K562 (cell line): ENCODE measurements around the gene CACNB1.

Experiments used
- JUND ChIP-seq, 2 experiments: IDR thresholded peaks; 2 replicates in 1 of 2; 3 replicates in 1 of 2; pipeline ENCODE4 v1.6.1; 2011; ENCODE audit warnings: borderline replicate concordance in 2 of 2, low read depth in 2 of 2, low read length in 2 of 2, improper control_type of control experiment in 1 of 2, missing biosample characterization in 1 of 2, missing genetic modification characterization in 1 of 2, missing genetic modification reagents in 1 of 2
- KDM4B ChIP-seq, 2 experiments: fragments of 450-650 bp in 1 of 2; sonication (generic) in 1 of 2; IDR thresholded peaks; 2 replicates each; pipeline ENCODE4 v1.6.1; 2016 to 2017; ENCODE audit warnings: borderline replicate concordance in 2 of 2, antibody characterized with exemption in 1 of 2, low read depth in 1 of 2, mild to moderate bottlenecking in 1 of 2
- MYC ChIP-seq, 2 experiments: fragments of 250-450 bp in 1 of 2; sonication (Bioruptor Pico) in 1 of 2; IDR thresholded peaks; 2 replicates each; pipeline versions ENCODE4 v1.5.1 to v1.6.1; 2012 to 2021; ENCODE audit warnings: low read depth in 2 of 2, borderline replicate concordance in 1 of 2, improper control_type of control experiment in 1 of 2, low read length in 1 of 2, mild to moderate bottlenecking in 1 of 2, moderate library complexity in 1 of 2
- POLR3G ChIP-seq: IDR thresholded peaks from 2 replicates; pipeline ENCODE4 v1.6.1; 2011; ENCODE audit not compliant: insufficient read length, insufficient replicate concordance; ENCODE audit errors: extremely low read depth
- TCFL5 ChIP-seq: fragments of 250-450 bp; sonication (Bioruptor Pico); conservative IDR thresholded peaks from 2 replicates; pipeline ENCODE4 v1.6.1; 2021; ENCODE audit warnings: mild to moderate bottlenecking, moderate library complexity, matching md5 sums
- ZNF436 ChIP-seq: fragments of 250-450, 450-650 bp; sonication (Bioruptor Pico); formaldehyde crosslinking; IDR thresholded peaks from 2 replicates; pipeline ENCODE4 v1.7.0; 2020; ENCODE audit warnings: mild to moderate bottlenecking
- ZNF445 ChIP-seq: fragments of 250-450 bp; sonication (Bioruptor Pico); IDR thresholded peaks from 2 replicates; pipeline ENCODE4 v1.4.0; 2020; ENCODE audit warnings: low read depth, mild to moderate bottlenecking, moderate library complexity
- TF ChIP-seq, protein P1 (sequence below), 3 experiments: IDR thresholded peaks in 2 of 3; conservative IDR thresholded peaks in 1 of 3; 2 replicates each; pipeline ENCODE4 v1.5.1; 2011 to 2012; ENCODE audit warnings: low read length in 3 of 3, mild to moderate bottlenecking in 3 of 3, control low read depth in 2 of 3, improper control_type of control experiment in 1 of 3, inconsistent platforms in 1 of 3, low read depth in 1 of 3, mixed read lengths in 1 of 3, moderate library complexity in 1 of 3; ENCODE audit not compliant: insufficient read depth in 2 of 3
- TF ChIP-seq, protein P2 (sequence below): sonication (generic); formaldehyde crosslinking; IDR thresholded peaks from 2 replicates; pipeline ENCODE4 v1.8.1; 2023; ENCODE audit warnings: mild to moderate bottlenecking, missing genetic modification reagents

GRCh38 chr17:39212195-39212810 lies 14.8 kb upstream of the CACNB1 start:
- TF ChIP-seq, protein P1, sequence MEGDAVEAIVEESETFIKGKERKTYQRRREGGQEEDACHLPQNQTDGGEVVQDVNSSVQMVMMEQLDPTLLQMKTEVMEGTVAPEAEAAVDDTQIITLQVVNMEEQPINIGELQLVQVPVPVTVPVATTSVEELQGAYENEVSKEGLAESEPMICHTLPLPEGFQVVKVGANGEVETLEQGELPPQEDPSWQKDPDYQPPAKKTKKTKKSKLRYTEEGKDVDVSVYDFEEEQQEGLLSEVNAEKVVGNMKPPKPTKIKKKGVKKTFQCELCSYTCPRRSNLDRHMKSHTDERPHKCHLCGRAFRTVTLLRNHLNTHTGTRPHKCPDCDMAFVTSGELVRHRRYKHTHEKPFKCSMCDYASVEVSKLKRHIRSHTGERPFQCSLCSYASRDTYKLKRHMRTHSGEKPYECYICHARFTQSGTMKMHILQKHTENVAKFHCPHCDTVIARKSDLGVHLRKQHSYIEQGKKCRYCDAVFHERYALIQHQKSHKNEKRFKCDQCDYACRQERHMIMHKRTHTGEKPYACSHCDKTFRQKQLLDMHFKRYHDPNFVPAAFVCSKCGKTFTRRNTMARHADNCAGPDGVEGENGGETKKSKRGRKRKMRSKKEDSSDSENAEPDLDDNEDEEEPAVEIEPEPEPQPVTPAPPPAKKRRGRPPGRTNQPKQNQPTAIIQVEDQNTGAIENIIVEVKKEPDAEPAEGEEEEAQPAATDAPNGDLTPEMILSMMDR (IDR thresholded peaks at IDR 0.05 in 2 of 3, conservative IDR thresholded peaks at IDR 0.05 in 1 of 3; ENCODE audit: insufficient read depth in 2 of 3, low read depth in 1 of 3, low read length in 3 of 3), result no peak
- no peak for TF ChIP-seq ZNF436
- TF ChIP-seq, protein P2, sequence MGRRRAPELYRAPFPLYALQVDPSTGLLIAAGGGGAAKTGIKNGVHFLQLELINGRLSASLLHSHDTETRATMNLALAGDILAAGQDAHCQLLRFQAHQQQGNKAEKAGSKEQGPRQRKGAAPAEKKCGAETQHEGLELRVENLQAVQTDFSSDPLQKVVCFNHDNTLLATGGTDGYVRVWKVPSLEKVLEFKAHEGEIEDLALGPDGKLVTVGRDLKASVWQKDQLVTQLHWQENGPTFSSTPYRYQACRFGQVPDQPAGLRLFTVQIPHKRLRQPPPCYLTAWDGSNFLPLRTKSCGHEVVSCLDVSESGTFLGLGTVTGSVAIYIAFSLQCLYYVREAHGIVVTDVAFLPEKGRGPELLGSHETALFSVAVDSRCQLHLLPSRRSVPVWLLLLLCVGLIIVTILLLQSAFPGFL (CRISPR knock-in tag), result no peak
- no peak for TF ChIP-seq KDM4B (IDR thresholded peaks at IDR 0.05; ENCODE audit: borderline replicate concordance in 2 of 2, low read depth in 1 of 2)
- no peak for TF ChIP-seq POLR3G
- no peak for TF ChIP-seq TCFL5 (CRISPR knock-in tag)
- no peak for TF ChIP-seq ZNF445 (CRISPR knock-in tag)
- no peak for TF ChIP-seq JUND (IDR thresholded peaks at IDR 0.05; ENCODE audit: borderline replicate concordance, low read depth, low read length)
- TF ChIP-seq JUND (tag; IDR thresholded peaks at IDR 0.05; ENCODE audit: borderline replicate concordance, low read depth, low read length), result no peak
- TF ChIP-seq MYC (IDR thresholded peaks at IDR 0.05; ENCODE audit: low read depth, low read length), result no peak
- no peak for TF ChIP-seq MYC (CRISPR knock-in tag; IDR thresholded peaks at IDR 0.05; ENCODE audit: borderline replicate concordance, low read depth)
